Heart left ventricle (tissue), 16 donors: ENCODE results near the gene SORCS2. TPM values are rescaled to one million over a fixed set of nuclear protein-coding genes. Genes with fewer than 3 reads are reported as not detected.
A peak's percentile ranks its signal among the peaks of the same experiment; 100 is the strongest.

ENCODE experiments used
- ATAC-seq, 4 donors: fragments of 200-7000 bp; cut with Tn5 transposase; one replicate each; pipeline ENCODE4 v1.9.1; 2020 to 2022; ENCODE audit warnings: moderate library complexity in 4 of 4, mild to moderate bottlenecking in 3 of 4, moderate number of reproducible peaks in 1 of 4
- DNase-seq, 5 donors: peaks; one replicate each; pipeline ENCODE4 v3.0.0-alpha.2; 2020
- H3K27ac ChIP-seq, 12 donors: fragments of 200-600 bp; sonication (generic) in 4 of 12; one replicate each; pipeline versions ENCODE4 v1.5.0 to v1.8.0; 2016 to 2022; ENCODE audit warnings: mild to moderate bottlenecking in 2 of 12
- H3K27me3 ChIP-seq, 9 donors: fragments of 200-600 bp; sonication (generic) in 2 of 9; one replicate each; pipeline versions ENCODE4 v1.5.1 to v1.8.0; 2016 to 2022; ENCODE audit warnings: mild to moderate bottlenecking in 3 of 9
- H3K36me3 ChIP-seq, 9 donors: fragments of 200-600 bp; sonication (generic) in 2 of 9; one replicate each; pipeline versions ENCODE4 v1.5.0 to v1.8.0; 2018 to 2022; ENCODE audit warnings: mild to moderate bottlenecking in 2 of 9
- H3K4me1 ChIP-seq, 12 donors: fragments of 200-600 bp; sonication (generic) in 4 of 12; one replicate each; pipeline versions ENCODE4 v1.5.0 to v1.8.0; 2016 to 2022; ENCODE audit warnings: mild to moderate bottlenecking in 3 of 12
- H3K4me3 ChIP-seq, 12 donors: fragments of 200-600 bp; sonication (generic) in 4 of 12; one replicate each; pipeline versions ENCODE4 v1.5.0 to v1.8.0; 2017 to 2022; ENCODE audit warnings: mild to moderate bottlenecking in 9 of 12, moderate library complexity in 4 of 12
- H3K9me3 ChIP-seq, 12 donors: fragments of 200-600 bp; sonication (generic) in 4 of 12; one replicate each; pipeline versions ENCODE4 v1.5.0 to v1.8.0; 2016 to 2022; ENCODE audit warnings: mild to moderate bottlenecking in 1 of 12
- POLR2A ChIP-seq, 2 donors: fragments of 450-650 bp; IDR thresholded peaks; one replicate each; pipeline ENCODE4 v1.6.1; 2017; ENCODE audit warnings: antibody characterized with exemption in 2 of 2, mild to moderate bottlenecking in 2 of 2, moderate library complexity in 2 of 2
- WGBS, 4 donors: extraction: QIAGEN DNeasy Blood & Tissue Kit in 2 of 4; methylation state at CpG; one replicate each; pipeline versions ENCODE4 v1.1.5 to v1.1.7; 2013 to 2018; 5-methylcytosine and 5-hydroxymethylcytosine counted together
- intact Hi-C, 10 donors: fragments of 100-400 bp; cut with DNase I; formaldehyde crosslinking; loops; one replicate each; pipeline versions ENCODE4 v1.11.1 to v1.14.2; 2022
- polyA plus RNA-seq, 2 donors: library from polyadenylated mRNA; stranded (reverse); fragments of 200-250 nt; gene quantifications; one replicate each; pipeline ENCODE4 v1.2.3, GENCODE V29; 2013
- total RNA-seq, 9 donors: library from RNA; depleted of rRNA in 2 of 9; stranded (reverse); fragments of >200 nt in 2 of 9; fragmentation: NEBNext Ultra II Directional in 3 of 9; extraction: Animal tissue kit (Norgen Biotek cat#: 25700) in 3 of 9; gene quantifications; one replicate each; pipeline versions ENCODE4 v1.1.0 to v1.2.4, GENCODE V29; 2016 to 2023
- TF ChIP-seq, protein P1 (sequence below), 12 donors: fragments of 200-600 bp; sonication (generic) in 4 of 12; IDR thresholded peaks; one replicate each; pipeline versions ENCODE4 v1.5.0 to v1.8.0; 2018 to 2022; ENCODE audit warnings: antibody characterized with exemption in 12 of 12, mild to moderate bottlenecking in 5 of 12
- donor health status: ischemic (EF 13 %, LVEDD 7.1; RV severe dilation, severe dysfunction).
- donor health status: healthy with polysubstance abuse.
- donor health status: DM: no; HTN: yes; CAD: no.
- donor health status: DM: no; HTN: no; CAD: no.
- donor health status: ischemic (EF 25% LVEDD 6.9; RV normal size, moderate dysfunction).
- donor health status: ischemic (EF 25% LVEDD 5.7; RV mildly dilated, moderate dysfunction).
- donor health status: healthy.
- donor health status: DM: yes; HTN: yes; CAD: no.
- donor health status: ischemic (EF 35%, LVEDD 5.7; RV mildly dilated, moderate dysfunction).
- donor health status: nonischemic (EF 11% LVEDD 7.7; RV severe dilation, severe dysfunction).
- donor health status: DM: yes; HTN: yes; CAD: no.
- donor health status: PGD.
- donor health status: ischemic (EF 29% LVEDD 5.4; RV normal size, mild dysfunction).
- donor health status: nonischemic (EF 23%, LVEDD 6.1; RV moderate dilation, normal function).

SORCS2 gene
- total and polyA plus RNA-seq, 11 donors: 0.28 to 5.5 (median 2.4) TPM

DNA sequence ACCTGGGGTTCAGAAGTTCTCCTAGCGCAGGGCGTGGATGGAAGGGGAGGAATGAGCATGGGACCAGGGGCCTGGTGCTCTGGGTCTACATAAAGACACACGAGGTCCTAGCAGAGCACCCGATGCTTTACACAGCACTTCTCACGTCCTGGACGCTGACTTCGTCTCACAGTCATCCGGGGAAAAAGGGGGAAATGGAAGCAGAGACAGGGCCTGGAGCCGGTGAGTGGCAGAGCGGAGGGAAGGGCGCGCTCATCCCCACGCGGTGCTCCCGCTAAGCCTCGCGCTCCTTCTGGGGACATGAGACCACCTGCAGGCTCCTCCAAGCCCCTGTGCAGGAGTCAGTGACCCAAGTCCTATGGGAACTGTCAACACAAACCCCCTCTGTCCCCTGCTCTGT lies 589.7 kb downstream of the SORCS2 start:
- Histone ChIP-seq H3K4me1 (peaks cover 12 to 58% (median 35%) of the 10 kb centered on the region in 12 donors), H3K4me3 (no peak overlapping the region)
- intact Hi-C loops: no loop called here

DNA sequence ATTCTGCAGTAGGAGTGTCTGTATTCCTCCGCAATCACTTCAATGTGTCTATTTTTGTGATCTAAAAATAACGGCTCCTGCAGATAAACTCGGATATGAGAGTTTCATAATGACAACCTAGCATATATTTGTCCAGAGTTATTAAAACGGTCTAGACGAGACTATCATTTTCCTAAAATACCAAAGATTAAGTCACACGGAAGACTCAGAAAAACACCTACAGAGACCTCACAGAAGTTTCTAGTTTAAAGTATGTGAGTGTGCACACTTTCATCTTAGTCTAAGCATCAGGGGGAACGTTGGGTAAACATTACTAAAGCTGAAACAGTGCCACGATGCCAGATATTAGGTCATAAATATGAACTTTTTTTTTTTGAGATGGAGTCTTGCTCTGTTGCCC lies 590.4 kb downstream of the SORCS2 start:
- intact Hi-C loops: no loop called here
- no peak for ATAC-seq
- DNase-seq: no peak
- Histone ChIP-seq H3K27me3 (no peaks in the 10 kb centered on the region), H3K27ac (peak overlapping the region in 10 of 12 donors; percentile 3 to 78 (median 60)), H3K4me1 (peaks cover 12 to 58% (median 35%) of the 10 kb centered on the region in 12 donors), H3K9me3 (no peaks in the 10 kb centered on the region), H3K36me3 (peaks cover 0 to 31% (median 12%) of the 10 kb centered on the region in 9 donors), H3K4me3 (no peak overlapping the region)
- WGBS, 4 donors: 14 to 24% (median 21%) methylated on average over 8 of the region's 8 CpGs
- TF ChIP-seq POLR2A (IDR thresholded peaks at IDR 0.05): no peak
- TF ChIP-seq, protein P1, sequence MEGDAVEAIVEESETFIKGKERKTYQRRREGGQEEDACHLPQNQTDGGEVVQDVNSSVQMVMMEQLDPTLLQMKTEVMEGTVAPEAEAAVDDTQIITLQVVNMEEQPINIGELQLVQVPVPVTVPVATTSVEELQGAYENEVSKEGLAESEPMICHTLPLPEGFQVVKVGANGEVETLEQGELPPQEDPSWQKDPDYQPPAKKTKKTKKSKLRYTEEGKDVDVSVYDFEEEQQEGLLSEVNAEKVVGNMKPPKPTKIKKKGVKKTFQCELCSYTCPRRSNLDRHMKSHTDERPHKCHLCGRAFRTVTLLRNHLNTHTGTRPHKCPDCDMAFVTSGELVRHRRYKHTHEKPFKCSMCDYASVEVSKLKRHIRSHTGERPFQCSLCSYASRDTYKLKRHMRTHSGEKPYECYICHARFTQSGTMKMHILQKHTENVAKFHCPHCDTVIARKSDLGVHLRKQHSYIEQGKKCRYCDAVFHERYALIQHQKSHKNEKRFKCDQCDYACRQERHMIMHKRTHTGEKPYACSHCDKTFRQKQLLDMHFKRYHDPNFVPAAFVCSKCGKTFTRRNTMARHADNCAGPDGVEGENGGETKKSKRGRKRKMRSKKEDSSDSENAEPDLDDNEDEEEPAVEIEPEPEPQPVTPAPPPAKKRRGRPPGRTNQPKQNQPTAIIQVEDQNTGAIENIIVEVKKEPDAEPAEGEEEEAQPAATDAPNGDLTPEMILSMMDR (IDR thresholded peaks at IDR 0.05): no peak

More for the DNA sequence above, 589.7 kb downstream of the SORCS2 start:
- H3K27ac ChIP-seq: peak overlapping the region in 11 of 12 donors; percentile 23 to 78 (median 59)
- H3K9me3 ChIP-seq: no peaks in the 10 kb centered on the region
- peaks cover 0 to 39% (median 20%) of the 10 kb centered on the region in 9 donors for H3K36me3 ChIP-seq
- 64 to 69% (median 65%) methylated on average over 17 of the region's 17 CpGs for WGBS, 4 donors
- peak in 1 of 4 donors; percentile 15 for ATAC-seq
- H3K27me3 ChIP-seq: no peaks in the 10 kb centered on the region
- no peak for DNase-seq
- no peak for TF ChIP-seq POLR2A (IDR thresholded peaks at IDR 0.05)
- TF ChIP-seq, protein P1 (IDR thresholded peaks at IDR 0.05): no peak

DNA sequence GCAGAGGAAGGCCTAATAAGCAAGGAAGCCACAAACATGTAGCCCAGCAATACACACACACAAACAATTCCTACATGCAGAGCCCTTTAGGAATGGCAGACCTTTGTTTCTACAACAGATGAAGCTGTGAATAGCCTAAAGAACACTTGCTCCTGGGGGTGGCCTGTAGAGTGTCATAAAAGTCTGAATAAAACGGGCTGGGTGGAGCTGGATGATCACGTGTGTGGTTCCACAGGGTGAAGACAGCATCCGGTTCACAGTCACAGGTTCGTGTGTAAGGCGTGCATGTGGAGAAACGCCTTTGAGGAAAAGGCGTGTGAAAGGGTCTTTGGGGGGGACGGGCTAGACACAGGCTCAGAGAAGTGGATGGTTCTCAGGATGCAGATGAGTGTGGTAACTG lies 591.2 kb downstream of the SORCS2 start:
- Histone ChIP-seq H3K36me3 (peaks cover 0 to 28% (median 6%) of the 10 kb centered on the region in 9 donors), H3K4me1 (peaks cover 12 to 54% (median 35%) of the 10 kb centered on the region in 12 donors)
- intact Hi-C loops: no loop called here

DNA sequence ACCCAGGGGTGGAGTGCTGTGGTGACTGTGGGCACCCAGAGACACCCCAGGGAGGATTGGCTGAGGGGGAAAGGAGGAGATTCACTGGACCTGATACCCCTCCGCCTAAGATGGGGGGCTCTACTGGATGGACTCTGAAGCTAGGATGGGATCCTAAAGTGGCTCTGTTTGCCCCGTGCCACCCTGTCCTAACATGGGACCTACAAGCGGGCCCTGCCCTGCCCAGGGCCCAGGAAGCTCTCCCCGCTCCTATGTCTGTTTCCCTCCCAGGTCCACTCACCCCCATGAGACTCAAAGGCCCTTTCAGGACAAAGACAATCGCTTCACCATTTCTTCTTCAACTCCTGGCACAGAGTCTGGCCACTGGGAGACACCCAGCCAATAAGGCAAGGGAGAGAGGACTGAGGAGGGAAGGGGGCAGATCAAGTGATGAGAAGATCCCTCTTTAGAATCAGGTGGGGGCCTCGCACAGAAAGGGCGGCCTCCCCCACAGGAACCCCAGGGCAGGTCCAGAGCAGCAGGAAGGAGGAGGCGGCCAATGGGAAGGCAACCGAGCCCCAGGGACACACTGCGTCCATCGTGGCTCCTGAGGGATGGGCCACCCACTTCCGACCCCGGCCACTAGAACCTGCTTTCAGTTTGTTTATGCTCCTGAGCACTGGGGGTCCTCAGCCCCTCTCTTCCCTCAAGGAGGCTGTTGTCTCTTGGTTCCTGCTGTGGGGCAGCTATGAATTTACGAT lies 592.0 kb downstream of the SORCS2 start:
- peak in 1 of 5 donors; percentile 13 for DNase-seq
- TF ChIP-seq POLR2A (IDR thresholded peaks at IDR 0.05): no peak
- TF ChIP-seq, protein P1 (IDR thresholded peaks at IDR 0.05): no peak
- Histone ChIP-seq H3K36me3 (peaks cover 0 to 27% (median 5%) of the 10 kb centered on the region in 9 donors), H3K27ac (peak overlapping the region in 1 of 12 donors; percentile 39), H3K4me1 (peaks cover 12 to 54% (median 36%) of the 10 kb centered on the region in 12 donors), H3K27me3 (no peaks in the 10 kb centered on the region), H3K4me3 (no peak overlapping the region), H3K9me3 (no peaks in the 10 kb centered on the region)
- ATAC-seq: no peak
- 76 to 89% (median 82%) methylated on average over 14 of the region's 14 CpGs for WGBS, 4 donors
- intact Hi-C loops: no loop called here

More for the DNA sequence above, 591.2 kb downstream of the SORCS2 start:
- Histone ChIP-seq H3K4me3 (no peak overlapping the region), H3K27ac (peak overlapping the region in 3 of 12 donors; percentile 24 to 78 (median 39)), H3K9me3 (no peaks in the 10 kb centered on the region), H3K27me3 (no peaks in the 10 kb centered on the region)
- TF ChIP-seq POLR2A (IDR thresholded peaks at IDR 0.05): no peak
- TF ChIP-seq, protein P1 (IDR thresholded peaks at IDR 0.05): no peak
- WGBS, 4 donors: 83 to 94% (median 93%) methylated on average over 8 of the region's 8 CpGs
- DNase-seq (no peak), ATAC-seq (no peak)
